Cardiac muscle cell (in vitro differentiated cells and primary cell): Measurements from ENCODE around the gene TCTN3. TPM values are rescaled to one million over a fixed set of nuclear protein-coding genes. Genes with fewer than 3 reads are reported as not detected.

Source experiments
- DNase-seq, 2 donors: peaks; one replicate each; pipeline versions ENCODE4 v3.0.0 to v3.0.0-alpha.2; 2010 to 2017; ENCODE audit warnings: low read depth in 1 of 2, low spot score in 1 of 2
- H3K27ac ChIP-seq: fragments of 200-600 bp; sonication (generic); 2 replicates; pipeline ENCODE4 v1.5.1; 2016
- H3K27me3 ChIP-seq: fragments of 200-600 bp; sonication (generic); 2 replicates; pipeline ENCODE4 v1.6.0; 2016; ENCODE audit warnings: control low read depth
- H3K36me3 ChIP-seq: fragments of 200-600 bp; sonication (generic); 2 replicates; pipeline ENCODE4 v1.5.1; 2016; ENCODE audit warnings: control low read depth
- H3K4me1 ChIP-seq: fragments of 200-600 bp; sonication (generic); 2 replicates; pipeline ENCODE4 v1.8.1; 2017; ENCODE audit warnings: low read depth, mild to moderate bottlenecking, mixed run types
- H3K4me3 ChIP-seq: fragments of 200-600 bp; sonication (generic); 2 replicates; pipeline ENCODE4 v1.5.1; 2016; ENCODE audit warnings: mild to moderate bottlenecking
- H3K9me3 ChIP-seq: fragments of 200-600 bp; sonication (generic); 2 replicates; pipeline ENCODE4 v1.5.1; 2017; ENCODE audit warnings: low read depth, mild to moderate bottlenecking, control low read depth
- polyA plus RNA-seq: library from polyadenylated mRNA; unstranded; fragments of >200 nt; fragmentation: Nextera tagmentation; extraction: Ambion mirVana; gene quantifications from 2 replicates; pipeline ENCODE4 v1.2.1, GENCODE V29; 2016
- total RNA-seq: library from RNA; depleted of rRNA; stranded (reverse); fragments of >200 nt; gene quantifications from 2 replicates; pipeline ENCODE4 v1.2.3, GENCODE V29; 2016
- TF ChIP-seq, protein P1 (sequence below): IDR thresholded peaks from 2 replicates; pipeline ENCODE4 v1.5.1; 2012; ENCODE audit warnings: low read depth, mild to moderate bottlenecking, low read length

The TCTN3 gene
- total and polyA plus RNA-seq, 2 experiments from 2014 or later, result 21.9 to 40.6 TPM

- no peak for DNase-seq
- H3K27ac ChIP-seq, result no peak overlapping the region
- TF ChIP-seq, protein P1, sequence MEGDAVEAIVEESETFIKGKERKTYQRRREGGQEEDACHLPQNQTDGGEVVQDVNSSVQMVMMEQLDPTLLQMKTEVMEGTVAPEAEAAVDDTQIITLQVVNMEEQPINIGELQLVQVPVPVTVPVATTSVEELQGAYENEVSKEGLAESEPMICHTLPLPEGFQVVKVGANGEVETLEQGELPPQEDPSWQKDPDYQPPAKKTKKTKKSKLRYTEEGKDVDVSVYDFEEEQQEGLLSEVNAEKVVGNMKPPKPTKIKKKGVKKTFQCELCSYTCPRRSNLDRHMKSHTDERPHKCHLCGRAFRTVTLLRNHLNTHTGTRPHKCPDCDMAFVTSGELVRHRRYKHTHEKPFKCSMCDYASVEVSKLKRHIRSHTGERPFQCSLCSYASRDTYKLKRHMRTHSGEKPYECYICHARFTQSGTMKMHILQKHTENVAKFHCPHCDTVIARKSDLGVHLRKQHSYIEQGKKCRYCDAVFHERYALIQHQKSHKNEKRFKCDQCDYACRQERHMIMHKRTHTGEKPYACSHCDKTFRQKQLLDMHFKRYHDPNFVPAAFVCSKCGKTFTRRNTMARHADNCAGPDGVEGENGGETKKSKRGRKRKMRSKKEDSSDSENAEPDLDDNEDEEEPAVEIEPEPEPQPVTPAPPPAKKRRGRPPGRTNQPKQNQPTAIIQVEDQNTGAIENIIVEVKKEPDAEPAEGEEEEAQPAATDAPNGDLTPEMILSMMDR, result no peak
- H3K9me3 ChIP-seq, result no peaks in the 10 kb centered on the region
- peaks cover 7% of the 10 kb centered on the region for H3K4me1 ChIP-seq
- no peak overlapping the region for H3K4me3 ChIP-seq
- peaks cover 10% of the 10 kb centered on the region for H3K36me3 ChIP-seq
- no peaks in the 10 kb centered on the region for H3K27me3 ChIP-seq
Observed at GRCh38 chr10:95694665-95695064, 938 bp upstream of the TCTN3 start.

GRCh38 chr10:95693071-95693667 lies 558 bp downstream of the TCTN3 start:
- TF ChIP-seq, protein P1, result no peak
- Histone ChIP-seq H3K27me3 (no peaks in the 10 kb centered on the region), H3K36me3 (peaks cover 21% of the 10 kb centered on the region), H3K27ac (peak overlapping the region; percentile 87), H3K9me3 (no peaks in the 10 kb centered on the region), H3K4me3 (peak overlapping the region; percentile 88), H3K4me1 (peaks cover 7% of the 10 kb centered on the region)
- peak; percentile 1 to 5 for DNase-seq

DNA sequence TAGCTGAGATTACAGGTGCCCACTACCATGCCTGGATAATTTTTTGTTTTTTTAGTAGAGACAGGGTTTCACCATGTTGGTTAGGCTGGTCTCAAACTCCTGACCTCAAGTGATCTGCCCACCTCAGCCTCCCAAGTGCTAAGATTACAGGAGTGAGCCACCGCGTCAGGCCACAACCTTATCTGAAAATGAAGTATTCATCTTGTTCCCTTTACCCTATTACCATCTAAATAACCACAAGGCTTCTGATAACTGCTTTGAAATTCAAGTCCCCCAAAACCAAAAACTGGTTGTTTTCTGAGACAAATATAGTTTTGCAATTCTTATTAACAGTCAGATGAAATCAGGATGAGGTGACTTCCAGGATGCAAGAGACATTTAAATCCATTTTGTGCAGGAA lies 2.4 kb downstream of the TCTN3 start:
- Histone ChIP-seq H3K4me3 (no peak overlapping the region), H3K27ac (no peak overlapping the region), H3K36me3 (peaks cover 28% of the 10 kb centered on the region), H3K4me1 (peaks cover 7% of the 10 kb centered on the region), H3K27me3 (no peaks in the 10 kb centered on the region), H3K9me3 (no peaks in the 10 kb centered on the region)
- no peak for DNase-seq
- TF ChIP-seq, protein P1, result no peak

DNA sequence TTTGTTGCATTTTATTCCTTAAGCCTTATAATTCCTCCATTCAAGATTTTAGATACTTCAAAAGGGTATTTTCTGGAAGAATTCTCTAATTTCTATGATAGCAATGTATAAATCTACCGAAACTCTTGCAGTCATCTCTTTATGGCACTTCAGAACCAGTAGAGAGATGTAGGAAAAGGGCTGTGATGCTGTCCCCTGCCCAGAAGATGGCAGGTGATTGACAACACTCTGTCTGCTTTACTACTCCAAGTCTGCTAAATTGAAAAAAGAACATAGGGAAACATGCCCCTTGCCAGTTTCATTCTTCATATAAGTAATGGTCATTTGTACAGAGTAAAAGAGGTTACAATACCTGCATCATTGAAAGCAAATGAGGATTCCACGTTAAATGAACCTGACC lies 5.1 kb downstream of the TCTN3 start:
- Histone ChIP-seq H3K4me1 (peaks cover 7% of the 10 kb centered on the region), H3K36me3 (peaks cover 50% of the 10 kb centered on the region), H3K9me3 (no peaks in the 10 kb centered on the region), H3K27ac (no peak overlapping the region), H3K4me3 (no peak overlapping the region), H3K27me3 (no peaks in the 10 kb centered on the region)
- no peak for DNase-seq
- TF ChIP-seq, protein P1, result no peak

DNA sequence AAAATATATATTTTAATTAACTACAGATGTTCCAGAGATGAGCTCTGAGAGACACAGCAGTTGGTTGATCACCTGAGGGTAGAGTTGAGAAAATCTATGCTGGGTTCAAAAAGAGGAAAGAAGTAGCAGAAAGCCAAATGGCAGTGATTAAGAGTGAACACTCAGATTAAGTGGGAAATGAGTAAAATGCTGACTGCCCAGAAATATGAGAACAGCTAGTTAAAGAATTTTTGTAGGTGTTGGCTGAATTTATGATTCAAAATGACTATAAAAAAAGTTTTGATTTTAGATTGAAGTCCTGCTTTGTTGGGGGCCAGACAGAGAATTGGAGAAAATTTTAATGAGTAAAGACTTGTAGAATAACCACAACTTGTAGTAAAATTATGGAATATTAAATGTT lies 9.8 kb downstream of the TCTN3 start:
- Histone ChIP-seq H3K27me3 (no peaks in the 10 kb centered on the region), H3K27ac (no peak overlapping the region), H3K9me3 (no peaks in the 10 kb centered on the region), H3K36me3 (peaks cover 65% of the 10 kb centered on the region), H3K4me1 (no peaks in the 10 kb centered on the region), H3K4me3 (no peak overlapping the region)
- TF ChIP-seq, protein P1, result no peak
- no peak for DNase-seq
